GM20000 (cell line): ENCODE data around the gene GUCY1A2.

Experiments used
- DNase-seq: peaks from one replicate; pipeline ENCODE4 v3.0.0; 2012; ENCODE audit warnings: low spot score
- CTCF ChIP-seq: IDR thresholded peaks from 2 replicates; pipeline ENCODE4 v1.5.1; 2012; ENCODE audit warnings: mild to moderate bottlenecking, control low read depth; ENCODE audit errors: extremely low read depth, missing control alignments

Gene GUCY1A2

GRCh38 chr11:106858200-106858599 is 160.1 kb downstream of the GUCY1A2 start:
- TF ChIP-seq CTCF: no peak
- DNase-seq: no peak

- TF ChIP-seq CTCF: no peak
- DNase-seq: no peak
Measured at GRCh38 chr11:106856566-106856965, 161.7 kb downstream of the GUCY1A2 start.

GRCh38 chr11:106854429-106854828 is 163.8 kb downstream of the GUCY1A2 start:
- no peak for TF ChIP-seq CTCF
- DNase-seq: no peak

- DNase-seq: no peak
- TF ChIP-seq CTCF: no peak
Measured at GRCh38 chr11:106853850-106854401, 164.3 kb downstream of the GUCY1A2 start.

GRCh38 chr11:106852779-106853178 is 165.5 kb downstream of the GUCY1A2 start:
- DNase-seq: no peak
- no peak for TF ChIP-seq CTCF

- DNase-seq: no peak
- TF ChIP-seq CTCF: no peak
Measured at GRCh38 chr11:106848526-106848925, 169.8 kb downstream of the GUCY1A2 start.

GRCh38 chr11:106842134-106842533 is 176.1 kb downstream of the GUCY1A2 start:
- DNase-seq: no peak
- TF ChIP-seq CTCF: no peak
